ENCODE results near the gene CFTR.

DNA sequence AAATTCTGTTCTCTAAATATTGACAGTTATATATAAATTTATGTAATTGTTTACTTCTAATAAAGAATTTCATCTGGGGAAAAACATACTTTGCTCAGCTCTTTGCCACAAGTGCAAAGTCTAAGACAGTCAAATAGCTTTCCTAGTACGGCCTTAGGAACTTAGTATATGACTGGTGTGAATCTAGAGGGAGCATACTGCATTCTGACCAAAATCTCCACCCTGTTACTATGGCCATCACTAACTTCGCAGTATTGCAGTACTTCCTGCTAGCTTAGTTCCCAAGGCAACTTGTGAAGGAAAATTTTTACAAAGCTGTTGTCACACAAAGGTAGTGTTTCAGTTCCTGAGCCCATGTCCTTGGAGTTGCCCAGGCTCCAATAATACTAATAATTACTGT lies 181.5 kb downstream of the CFTR start:
- TF ChIP-seq, protein P1, sequence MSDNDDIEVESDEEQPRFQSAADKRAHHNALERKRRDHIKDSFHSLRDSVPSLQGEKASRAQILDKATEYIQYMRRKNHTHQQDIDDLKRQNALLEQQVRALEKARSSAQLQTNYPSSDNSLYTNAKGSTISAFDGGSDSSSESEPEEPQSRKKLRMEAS (IDR thresholded peaks at IDR 0.05; ENCODE audit: low read depth, low read length) = no peak
- TF ChIP-seq CTCF (IDR thresholded peaks at IDR 0.05 in 2 of 3, conservative IDR thresholded peaks at IDR 0.05 in 1 of 3; ENCODE audit: control insufficient read depth in 2 of 3, extremely low read depth in 1 of 3, insufficient read depth in 1 of 3, low read depth in 3 of 3, low read length in 3 of 3) = no peak
- TF ChIP-seq POLR2A (IDR thresholded peaks at IDR 0.05; ENCODE audit: low read depth, low read length) = no peak
- no peak for TF ChIP-seq POLR2AphosphoS5 (IDR thresholded peaks at IDR 0.05; ENCODE audit: low read length)
- TF ChIP-seq EGR1 (IDR thresholded peaks at IDR 0.05; ENCODE audit: borderline replicate concordance in 1 of 2, low read depth in 2 of 2, low read length in 2 of 2) = no peak
- no peak for TF ChIP-seq SIN3A (IDR thresholded peaks at IDR 0.05; ENCODE audit: low read depth, low read length)
- TF ChIP-seq REST (IDR thresholded peaks at IDR 0.05; ENCODE audit: low read depth, low read length) = no peak
- TF ChIP-seq EZH2 (IDR thresholded peaks at IDR 0.05; ENCODE audit: borderline replicate concordance, control insufficient read depth, low read depth, low read length) = no peak
- no peak for TF ChIP-seq ASH2L (IDR thresholded peaks at IDR 0.05; ENCODE audit: borderline replicate concordance, low read depth)
- TF ChIP-seq TAF1 (IDR thresholded peaks at IDR 0.05; ENCODE audit: borderline replicate concordance, low read depth, low read length) = no peak
- no peak for TF ChIP-seq ZZZ3 (IDR thresholded peaks at IDR 0.05; ENCODE audit: control insufficient read depth, insufficient read length, low read depth)
- TF ChIP-seq FOXK2 (IDR thresholded peaks at IDR 0.05) = no peak

Measured in GM12878 (cell line).